Neural progenitor cell (in vitro differentiated cells): ENCODE measurements around the gene CHMP1B.

Source experiments
- EZH2 ChIP-seq: fragments of 200-600 bp; sonication (generic); IDR thresholded peaks from 2 replicates; pipeline ENCODE4 v1.6.1; 2017; ENCODE audit warnings: antibody characterized with exemption, mild to moderate bottlenecking, moderate library complexity
- TF ChIP-seq, protein P1 (sequence below): fragments of 200-600 bp; sonication (generic); IDR thresholded peaks from 2 replicates; pipeline ENCODE4 v1.5.1; 2017; ENCODE audit warnings: antibody characterized with exemption, mild to moderate bottlenecking

DNA sequence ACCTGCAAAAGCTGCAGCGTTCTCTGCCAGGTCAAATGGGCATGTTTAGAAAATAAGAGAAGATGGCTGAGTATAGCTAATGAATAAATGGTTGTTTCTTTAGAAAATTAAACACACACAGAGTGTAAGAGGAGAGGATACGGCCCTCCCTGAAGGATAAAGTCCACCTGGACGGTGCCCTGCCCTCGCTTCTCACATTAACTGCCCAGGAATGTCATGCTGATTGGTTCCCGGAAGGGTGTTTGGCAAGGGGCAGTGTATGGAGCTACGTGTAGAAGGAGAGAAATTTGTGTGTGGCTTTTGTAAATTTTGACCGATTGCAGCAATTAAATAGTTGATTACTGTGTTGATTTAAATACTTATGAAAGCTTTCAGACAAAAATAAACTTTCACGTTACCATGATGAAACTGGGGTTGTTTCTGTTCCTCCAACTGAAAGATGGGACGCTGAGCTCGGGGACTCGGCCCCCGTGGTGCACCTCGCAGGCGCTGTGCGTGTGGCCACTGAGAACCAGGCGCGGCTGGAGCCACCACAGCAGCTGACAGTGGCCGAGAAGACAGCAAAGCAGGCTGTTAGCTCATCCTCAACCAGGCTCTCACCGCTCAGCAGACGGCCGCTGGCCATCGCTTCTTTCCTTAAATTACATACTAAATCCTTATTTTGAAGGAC lies 34.2 kb downstream of the CHMP1B start:
- TF ChIP-seq, protein P1, sequence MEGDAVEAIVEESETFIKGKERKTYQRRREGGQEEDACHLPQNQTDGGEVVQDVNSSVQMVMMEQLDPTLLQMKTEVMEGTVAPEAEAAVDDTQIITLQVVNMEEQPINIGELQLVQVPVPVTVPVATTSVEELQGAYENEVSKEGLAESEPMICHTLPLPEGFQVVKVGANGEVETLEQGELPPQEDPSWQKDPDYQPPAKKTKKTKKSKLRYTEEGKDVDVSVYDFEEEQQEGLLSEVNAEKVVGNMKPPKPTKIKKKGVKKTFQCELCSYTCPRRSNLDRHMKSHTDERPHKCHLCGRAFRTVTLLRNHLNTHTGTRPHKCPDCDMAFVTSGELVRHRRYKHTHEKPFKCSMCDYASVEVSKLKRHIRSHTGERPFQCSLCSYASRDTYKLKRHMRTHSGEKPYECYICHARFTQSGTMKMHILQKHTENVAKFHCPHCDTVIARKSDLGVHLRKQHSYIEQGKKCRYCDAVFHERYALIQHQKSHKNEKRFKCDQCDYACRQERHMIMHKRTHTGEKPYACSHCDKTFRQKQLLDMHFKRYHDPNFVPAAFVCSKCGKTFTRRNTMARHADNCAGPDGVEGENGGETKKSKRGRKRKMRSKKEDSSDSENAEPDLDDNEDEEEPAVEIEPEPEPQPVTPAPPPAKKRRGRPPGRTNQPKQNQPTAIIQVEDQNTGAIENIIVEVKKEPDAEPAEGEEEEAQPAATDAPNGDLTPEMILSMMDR: no peak
- no peak for TF ChIP-seq EZH2
